GM18861 (cell line): ENCODE data around the gene SPACA7.
"Not testable (repeated sequence)": the region's sequence is repeated elsewhere in the genome, so short reads cannot be mapped to it uniquely, and the experiment has no call there.

Experiments
- ATAC-seq: cut with Tn5 transposase; IDR thresholded peaks from one replicate; pipeline ENCODE4 v1.9.1; 2021; ENCODE audit not compliant: unreplicated experiment

SPACA7 gene

GRCh38 chr13:112349681-112350080 lies 26.5 kb upstream of the SPACA7 start:
- ATAC-seq: no peak

DNA sequence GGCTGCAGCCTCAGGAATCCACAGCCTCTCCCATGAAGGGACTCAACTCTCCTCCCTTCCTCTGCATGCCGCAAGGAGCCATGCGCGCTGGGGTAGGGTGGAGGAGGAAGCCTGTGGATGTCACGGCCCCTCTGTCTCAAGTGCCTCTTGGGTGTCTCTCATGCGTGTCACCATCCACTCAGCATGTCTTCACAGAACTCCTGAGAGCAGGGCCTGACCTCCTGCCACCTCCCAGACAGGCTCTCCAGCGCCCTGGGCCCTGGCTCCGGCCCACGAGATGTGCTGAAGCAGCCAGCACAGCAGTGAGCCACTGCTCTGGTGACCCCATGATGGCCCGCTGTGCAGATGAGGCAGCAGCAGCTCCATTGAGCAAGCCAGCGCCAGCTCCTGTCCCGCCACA lies 25.9 kb upstream of the SPACA7 start:
- ATAC-seq: no peak

- ATAC-seq: no peak
These were observed 24.3 kb upstream of the SPACA7 start for GRCh38 chr13:112351825-112352224.

- no peak for ATAC-seq
These were observed 22.3 kb upstream of the SPACA7 start for GRCh38 chr13:112353856-112354255.

GRCh38 chr13:112354330-112355273 lies 21.6 kb upstream of the SPACA7 start:
- ATAC-seq: no peak

DNA sequence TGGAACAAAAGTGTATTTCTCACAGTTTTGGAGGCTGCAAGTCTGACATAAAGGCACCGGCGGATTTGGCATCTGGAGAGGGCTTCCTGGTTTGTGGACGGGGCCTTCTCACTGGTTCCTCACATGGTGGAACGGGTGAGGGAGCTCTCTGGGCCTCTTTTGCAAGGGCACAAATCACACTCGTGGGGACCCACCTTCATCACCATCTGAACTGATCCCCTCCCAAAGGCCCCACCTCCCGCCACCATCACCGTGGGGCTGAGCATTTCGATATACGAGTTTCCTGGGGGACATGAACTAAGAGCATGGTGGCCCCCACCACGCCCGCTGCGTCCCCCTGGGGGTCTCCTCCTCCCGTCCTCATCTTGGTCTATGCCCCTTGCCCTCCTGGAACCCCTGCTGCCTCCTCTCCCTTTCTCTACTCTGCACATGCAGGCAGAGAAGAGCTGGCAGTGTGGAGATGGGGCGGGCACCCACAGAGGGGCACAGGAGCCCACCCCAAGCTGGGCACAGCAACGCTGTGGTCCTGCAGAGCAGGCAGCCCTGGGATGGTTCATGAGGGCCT lies 20.8 kb upstream of the SPACA7 start:
- no peak for ATAC-seq

DNA sequence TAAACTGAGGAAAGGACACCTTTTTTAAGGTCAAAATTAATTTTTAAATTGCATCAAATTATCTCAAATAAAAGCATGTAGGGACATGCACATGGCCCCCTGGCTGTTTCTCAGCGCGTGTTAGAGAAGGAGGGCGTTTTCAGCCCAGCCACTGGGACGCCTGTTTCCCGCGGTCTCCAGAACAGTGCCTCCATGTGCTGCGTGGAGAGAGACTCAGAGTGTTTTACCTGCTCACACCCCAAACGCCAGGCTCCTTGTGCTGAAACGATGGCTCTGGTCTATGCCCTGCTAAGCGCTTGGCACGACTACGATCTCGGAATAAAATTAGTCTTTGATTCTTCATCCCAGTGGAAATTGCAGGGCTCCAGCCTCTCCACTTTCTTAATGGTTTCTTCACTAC lies 20.0 kb upstream of the SPACA7 start:
- no peak for ATAC-seq

DNA sequence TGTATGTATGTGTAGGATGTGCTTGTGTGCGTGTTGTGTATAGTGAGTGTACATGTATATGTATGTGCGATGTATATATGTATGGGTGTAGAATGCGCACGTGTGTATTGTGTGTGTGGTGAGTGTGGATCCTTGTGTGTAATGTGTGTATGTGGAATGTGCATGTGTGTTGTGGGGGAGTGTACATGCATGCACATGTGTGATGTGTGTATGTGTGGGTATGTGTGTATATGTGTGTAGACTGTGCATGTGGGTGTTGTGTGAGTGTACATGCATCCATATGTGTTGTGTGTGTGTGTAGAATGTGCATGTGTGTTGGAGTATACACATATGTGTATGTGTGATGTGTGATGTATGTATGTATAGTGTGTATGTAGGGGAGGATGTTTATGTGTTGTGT lies 18.0 kb upstream of the SPACA7 start:
- no peak for ATAC-seq

DNA sequence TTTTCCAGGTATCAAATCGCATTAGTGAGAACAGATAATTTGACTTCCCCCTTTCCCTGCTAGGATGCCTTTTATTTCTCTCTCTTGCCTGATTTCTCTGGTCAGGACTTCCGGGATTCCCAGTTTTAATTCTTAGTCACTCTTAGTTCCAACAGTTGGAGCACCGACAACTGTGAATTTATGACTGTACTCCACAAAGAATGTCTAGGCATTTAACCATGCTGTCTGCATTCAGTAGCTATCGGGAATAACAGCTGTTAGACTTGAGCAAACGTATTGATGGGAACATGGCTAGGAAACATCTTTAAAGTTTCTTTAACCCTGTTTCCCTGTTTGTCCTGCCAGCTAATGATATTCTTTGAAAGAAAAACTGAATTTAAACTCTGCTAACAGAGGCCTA lies 14.1 kb upstream of the SPACA7 start:
- ATAC-seq: no peak

GRCh38 chr13:112363867-112364528 lies 12.2 kb upstream of the SPACA7 start:
- ATAC-seq: no peak

GRCh38 chr13:112366907-112367646 lies 9.1 kb upstream of the SPACA7 start:
- ATAC-seq: no peak

DNA sequence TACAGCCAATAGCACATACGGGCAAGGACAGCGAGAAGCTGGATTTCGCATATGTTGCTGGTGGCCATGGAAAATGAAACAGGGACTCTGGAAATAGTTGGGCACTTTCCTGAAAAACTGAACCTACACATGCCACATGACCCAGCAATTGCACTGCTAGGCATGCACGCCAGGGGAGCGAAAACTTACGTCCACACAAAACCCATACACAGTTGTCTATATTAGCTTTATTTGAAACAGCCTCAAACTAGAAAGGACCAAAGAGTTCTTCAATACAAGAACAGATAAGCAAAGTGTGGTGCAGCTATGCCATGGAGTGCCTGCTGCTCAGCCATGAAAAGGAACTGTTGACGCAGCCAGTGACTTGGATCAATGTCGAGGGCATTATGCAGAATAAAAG lies 7.3 kb upstream of the SPACA7 start:
- ATAC-seq: no peak

DNA sequence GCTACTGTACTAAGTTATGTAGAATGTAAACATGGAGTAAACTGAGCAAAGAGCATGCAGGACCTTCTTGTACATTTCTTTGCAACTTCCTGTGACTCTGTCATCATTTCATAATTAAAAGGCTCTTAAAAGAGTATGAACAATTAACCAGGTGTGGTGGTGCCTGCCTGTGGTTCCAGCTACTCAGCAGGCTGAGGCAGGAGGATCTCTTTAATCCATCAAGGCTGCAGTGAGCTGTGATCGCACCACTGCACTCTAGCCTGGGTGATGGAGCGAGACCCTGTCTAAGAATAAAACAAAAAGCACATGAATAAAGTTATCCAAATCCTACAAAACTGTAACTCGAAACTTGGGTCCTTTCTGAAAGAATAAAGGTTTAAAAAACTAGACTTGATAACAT lies 5.8 kb upstream of the SPACA7 start:
- no peak for ATAC-seq

DNA sequence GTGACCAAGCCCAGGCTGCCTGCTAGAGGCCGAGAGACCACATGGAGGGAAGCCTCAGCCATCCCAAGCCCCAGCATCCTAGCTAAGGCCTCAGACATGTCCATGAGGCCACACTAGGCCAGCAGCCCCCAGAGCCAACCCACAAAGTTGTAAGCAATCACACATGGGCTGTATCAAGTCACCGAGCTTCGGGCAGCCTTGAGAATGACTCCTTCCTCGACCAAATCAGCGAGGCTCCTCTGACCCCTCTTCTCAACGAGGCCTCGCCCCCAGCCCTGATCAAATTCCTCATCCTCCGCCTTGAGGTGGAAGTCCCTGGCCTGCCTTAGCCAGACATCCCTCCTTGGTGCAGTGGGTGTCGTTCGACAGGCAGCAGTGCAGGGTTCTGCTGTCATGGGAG lies 1.9 kb upstream of the SPACA7 start:
- no peak for ATAC-seq

DNA sequence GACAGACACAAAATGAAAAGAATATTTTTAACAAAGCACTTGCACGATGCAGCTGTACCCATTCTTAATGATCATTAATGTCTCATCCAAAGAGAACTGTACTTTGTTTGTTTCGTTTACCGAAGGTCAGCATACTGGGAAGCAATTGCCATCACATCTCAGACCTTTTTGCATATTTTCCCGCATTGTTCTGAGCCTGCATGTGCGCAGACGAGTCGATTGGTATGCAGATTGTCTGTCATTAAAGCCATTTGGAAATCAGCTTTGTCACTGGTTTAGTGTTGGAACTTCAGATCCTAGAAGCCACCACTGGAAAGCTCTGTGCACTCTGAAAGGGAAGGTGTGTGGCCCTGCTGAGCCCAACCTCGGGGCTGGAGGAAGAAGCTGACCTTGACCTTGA lies 15.6 kb downstream of the SPACA7 start:
- no peak for ATAC-seq

DNA sequence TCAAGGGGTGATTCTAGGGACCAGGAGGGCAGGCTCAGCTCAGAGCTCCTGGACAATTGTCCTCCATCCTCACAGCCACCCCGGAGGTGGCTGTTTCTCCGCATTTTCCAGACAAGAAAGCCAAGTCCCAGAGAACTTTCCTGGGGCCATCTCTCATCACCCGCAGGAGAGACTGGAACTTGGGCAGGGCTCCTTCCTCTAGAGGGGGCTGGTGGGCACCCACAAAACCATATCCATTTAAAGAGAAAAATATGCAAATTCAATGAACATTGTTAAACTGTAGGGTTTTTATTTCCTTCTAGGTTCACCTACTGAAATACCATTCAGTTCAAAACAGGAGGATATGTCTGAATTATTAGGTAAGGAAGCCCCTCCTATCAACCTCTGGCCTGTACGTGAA lies 16.6 kb downstream of the SPACA7 start:
- ATAC-seq: no peak

- ATAC-seq: not testable (repeated sequence)
These were observed 18.9 kb downstream of the SPACA7 start for GRCh38 chr13:112395022-112395421.

GRCh38 chr13:112395941-112396340 lies 19.8 kb downstream of the SPACA7 start:
- ATAC-seq: not testable (repeated sequence)

GRCh38 chr13:112397108-112397507 lies 21.0 kb downstream of the SPACA7 start:
- no peak for ATAC-seq

DNA sequence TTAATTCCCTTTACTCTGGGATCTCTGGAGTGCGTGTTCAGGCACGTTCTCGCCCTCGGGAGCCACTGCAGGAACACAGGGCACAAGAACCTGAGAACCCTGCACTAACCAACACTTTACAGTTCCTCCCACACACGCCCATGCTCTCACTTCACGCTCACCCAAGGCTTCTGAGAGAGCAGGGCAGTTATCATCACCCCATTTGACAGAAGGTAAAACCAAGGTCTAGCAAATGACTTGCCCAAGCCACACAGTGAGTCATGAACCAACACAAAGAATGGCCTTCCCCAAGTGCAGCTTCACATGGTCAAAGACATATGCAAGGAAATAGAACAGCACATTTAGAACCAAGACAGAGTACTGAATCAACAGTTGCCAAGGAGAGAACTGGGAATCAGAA lies 22.2 kb downstream of the SPACA7 start:
- not testable (repeated sequence) for ATAC-seq

- ATAC-seq: not testable (repeated sequence)
These were observed 33.7 kb downstream of the SPACA7 start for GRCh38 chr13:112409828-112410227.
